GM12891 (cell line): Measurements from ENCODE around the gene FAM20A.

Experiments used
- POLR2A ChIP-seq: IDR thresholded peaks from 2 replicates; pipeline ENCODE4 v1.6.1; 2011; ENCODE audit warnings: low read depth, low read length, control low read depth
- POLR2AphosphoS5 ChIP-seq: IDR thresholded peaks from 2 replicates; pipeline ENCODE4 v1.6.1; 2011; ENCODE audit warnings: low read depth, low read length, control low read depth
- POU2F2 ChIP-seq: IDR thresholded peaks from 2 replicates; pipeline ENCODE4 v1.6.1; 2011; ENCODE audit warnings: low read depth, mild to moderate bottlenecking, control low read depth, low read length, moderate library complexity
- SPI1 ChIP-seq: IDR thresholded peaks from 2 replicates; pipeline ENCODE4 v1.6.1; 2011; ENCODE audit warnings: low read depth, low read length, control low read depth
- TAF1 ChIP-seq: IDR thresholded peaks from 2 replicates; pipeline ENCODE4 v1.6.1; 2011; ENCODE audit warnings: low read depth, low read length, control low read depth

GRCh38 chr17:68542698-68543463, 58.3 kb downstream of the FAM20A start:
- TF ChIP-seq POLR2AphosphoS5 (no peak), TAF1 (no peak), POLR2A (no peak), SPI1 (no peak), POU2F2 (no peak)
